ENCODE measurements around the gene ACD. TPM values are rescaled to one million over a fixed set of nuclear protein-coding genes. Genes with fewer than 3 reads are reported as not detected.

The ACD gene
- total RNA-seq, 1 experiment from 2014 or later, result 33.6 TPM

DNA sequence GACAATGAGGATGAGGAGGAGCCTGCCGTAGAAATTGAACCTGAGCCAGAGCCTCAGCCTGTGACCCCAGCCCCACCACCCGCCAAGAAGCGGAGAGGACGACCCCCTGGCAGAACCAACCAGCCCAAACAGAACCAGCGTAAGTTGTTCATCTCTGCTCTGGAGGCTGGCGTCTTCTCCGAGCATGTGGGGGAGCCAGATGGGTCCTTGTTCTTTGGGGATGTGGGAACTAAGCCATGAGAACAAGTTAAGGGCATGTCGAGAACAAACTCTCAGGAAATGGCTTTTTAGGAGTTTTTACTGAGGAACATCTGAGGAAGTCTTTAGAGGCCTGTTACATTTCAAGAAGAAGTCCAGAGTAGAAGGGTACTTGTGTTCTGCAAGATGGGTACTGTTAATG is 23.3 kb downstream of the ACD start:
- DNase-seq (ENCODE audit: unreplicated experiment), result no peak
- intact Hi-C loops (cut with micrococcal nuclease), result no loop called here
- Mint-ChIP-seq H3K36me3 (ENCODE audit: insufficient read depth, unreplicated experiment) (peaks cover 71% of the 10 kb centered on the region), H3K4me3 (ENCODE audit: unreplicated experiment) (no peak overlapping the region), H3K27ac (ENCODE audit: low read depth, unreplicated experiment) (no peak overlapping the region), H3K27me3 (ENCODE audit: insufficient read depth, unreplicated experiment) (no peaks in the 10 kb centered on the region), H3K9me3 (ENCODE audit: unreplicated experiment) (no peaks in the 10 kb centered on the region), H3K4me1 (ENCODE audit: insufficient read depth, unreplicated experiment) (no peaks in the 10 kb centered on the region)
- ChIA-PET CTCF (interaction anchor here (0.6 kb wide), 1 partner anchor 32 kb away, joined by 3 read pairs; no protein-coding TSS in a partner anchor), POLR2A (no interaction called here)
- TF ChIP-seq, protein P1, sequence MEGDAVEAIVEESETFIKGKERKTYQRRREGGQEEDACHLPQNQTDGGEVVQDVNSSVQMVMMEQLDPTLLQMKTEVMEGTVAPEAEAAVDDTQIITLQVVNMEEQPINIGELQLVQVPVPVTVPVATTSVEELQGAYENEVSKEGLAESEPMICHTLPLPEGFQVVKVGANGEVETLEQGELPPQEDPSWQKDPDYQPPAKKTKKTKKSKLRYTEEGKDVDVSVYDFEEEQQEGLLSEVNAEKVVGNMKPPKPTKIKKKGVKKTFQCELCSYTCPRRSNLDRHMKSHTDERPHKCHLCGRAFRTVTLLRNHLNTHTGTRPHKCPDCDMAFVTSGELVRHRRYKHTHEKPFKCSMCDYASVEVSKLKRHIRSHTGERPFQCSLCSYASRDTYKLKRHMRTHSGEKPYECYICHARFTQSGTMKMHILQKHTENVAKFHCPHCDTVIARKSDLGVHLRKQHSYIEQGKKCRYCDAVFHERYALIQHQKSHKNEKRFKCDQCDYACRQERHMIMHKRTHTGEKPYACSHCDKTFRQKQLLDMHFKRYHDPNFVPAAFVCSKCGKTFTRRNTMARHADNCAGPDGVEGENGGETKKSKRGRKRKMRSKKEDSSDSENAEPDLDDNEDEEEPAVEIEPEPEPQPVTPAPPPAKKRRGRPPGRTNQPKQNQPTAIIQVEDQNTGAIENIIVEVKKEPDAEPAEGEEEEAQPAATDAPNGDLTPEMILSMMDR (IDR thresholded peaks at IDR 0.05; ENCODE audit: unreplicated experiment), result no peak
- BruUV-seq (replicated peaks), result no TSS peak

DNA sequence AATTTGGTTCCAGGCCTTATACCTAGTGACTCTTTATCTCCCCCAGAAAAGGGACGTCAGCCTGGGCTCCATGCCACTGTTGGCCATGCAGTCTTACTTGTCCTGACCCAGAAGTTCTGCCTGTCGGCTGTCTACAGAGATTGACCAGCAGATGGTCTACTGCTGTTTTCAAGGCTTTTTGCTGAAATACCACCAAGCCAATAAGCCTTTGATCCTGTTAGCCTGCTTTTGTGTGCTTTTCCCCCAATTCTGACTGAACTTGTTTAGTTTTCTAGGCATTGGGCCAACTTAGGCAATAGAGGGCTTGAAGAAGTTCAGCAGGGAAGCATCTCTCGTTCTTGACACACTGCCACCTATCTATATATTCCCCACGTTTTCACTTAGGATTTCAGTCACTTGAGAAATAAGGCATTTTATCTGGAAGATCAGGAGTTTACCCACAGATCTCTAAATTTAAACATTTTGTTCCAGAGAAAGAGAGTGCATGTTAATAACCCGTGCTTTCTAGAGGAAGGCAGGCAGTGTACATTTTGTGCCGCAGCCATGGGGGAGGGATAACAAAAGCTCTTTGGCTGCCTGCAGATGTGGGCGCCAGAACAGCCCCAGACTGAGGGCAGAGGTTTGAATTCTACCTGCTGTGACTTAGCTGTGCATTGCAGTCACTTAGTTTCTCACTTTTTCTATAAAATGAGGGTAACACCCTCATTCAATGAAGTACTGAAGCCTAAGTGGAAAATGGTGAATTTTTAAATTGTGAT is 27.5 kb downstream of the ACD start:
- Mint-ChIP-seq H3K4me1 (ENCODE audit: insufficient read depth, unreplicated experiment) (no peaks in the 10 kb centered on the region), H3K27ac (ENCODE audit: low read depth, unreplicated experiment) (no peak overlapping the region), H3K27me3 (ENCODE audit: insufficient read depth, unreplicated experiment) (no peaks in the 10 kb centered on the region), H3K4me3 (ENCODE audit: unreplicated experiment) (no peak overlapping the region), H3K36me3 (ENCODE audit: insufficient read depth, unreplicated experiment) (peaks cover 74% of the 10 kb centered on the region), H3K9me3 (ENCODE audit: unreplicated experiment) (no peaks in the 10 kb centered on the region)
- no TSS peak for BruUV-seq (replicated peaks)
- peak; percentile 18 for DNase-seq (ENCODE audit: unreplicated experiment)
- CTCF ChIA-PET, result interaction anchor here (0.6 to 1.2 kb wide), 3 partner anchors 10 to 174 kb away, joined by 4 read pairs; partner anchors contain the start of gene RANBP10
- intact Hi-C loops (cut with micrococcal nuclease), result no loop called here
- POLR2A ChIA-PET, result no interaction called here
- TF ChIP-seq, protein P1 (IDR thresholded peaks at IDR 0.05; ENCODE audit: unreplicated experiment), result no peak

DNA sequence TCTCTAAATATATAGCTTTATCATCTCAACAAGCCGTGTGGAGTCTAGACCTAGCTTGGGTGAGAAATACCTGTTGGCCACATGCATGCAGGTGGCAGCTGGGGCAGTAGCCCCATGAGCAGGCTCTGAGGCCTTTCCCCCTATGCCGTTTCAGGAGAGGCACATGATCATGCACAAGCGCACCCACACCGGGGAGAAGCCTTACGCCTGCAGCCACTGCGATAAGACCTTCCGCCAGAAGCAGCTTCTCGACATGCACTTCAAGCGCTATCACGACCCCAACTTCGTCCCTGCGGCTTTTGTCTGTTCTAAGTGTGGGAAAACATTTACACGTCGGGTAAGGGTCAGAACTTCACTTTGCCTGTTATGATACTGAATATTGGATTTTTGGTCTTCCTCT is 31.8 kb downstream of the ACD start:
- DNase-seq (ENCODE audit: unreplicated experiment), result no peak
- Mint-ChIP-seq H3K9me3 (ENCODE audit: unreplicated experiment) (no peaks in the 10 kb centered on the region), H3K27me3 (ENCODE audit: insufficient read depth, unreplicated experiment) (no peaks in the 10 kb centered on the region), H3K4me1 (ENCODE audit: insufficient read depth, unreplicated experiment) (no peaks in the 10 kb centered on the region), H3K27ac (ENCODE audit: low read depth, unreplicated experiment) (no peak overlapping the region), H3K4me3 (ENCODE audit: unreplicated experiment) (no peak overlapping the region), H3K36me3 (ENCODE audit: insufficient read depth, unreplicated experiment) (peaks cover 71% of the 10 kb centered on the region)
- BruUV-seq (replicated peaks), result no TSS peak
- POLR2A ChIA-PET, result interaction anchor here (0.7 kb wide), 1 partner anchor 77 kb away, joined by 4 read pairs; no protein-coding TSS in a partner anchor
- CTCF ChIA-PET, result interaction anchor here (1.1 to 2.1 kb wide), 2 partner anchors 10 to 81 kb away, joined by 3 to 8 read pairs; no protein-coding TSS in a partner anchor
- TF ChIP-seq, protein P1 (IDR thresholded peaks at IDR 0.05; ENCODE audit: unreplicated experiment), result no peak
- intact Hi-C loops (cut with micrococcal nuclease), result no loop called here

DNA sequence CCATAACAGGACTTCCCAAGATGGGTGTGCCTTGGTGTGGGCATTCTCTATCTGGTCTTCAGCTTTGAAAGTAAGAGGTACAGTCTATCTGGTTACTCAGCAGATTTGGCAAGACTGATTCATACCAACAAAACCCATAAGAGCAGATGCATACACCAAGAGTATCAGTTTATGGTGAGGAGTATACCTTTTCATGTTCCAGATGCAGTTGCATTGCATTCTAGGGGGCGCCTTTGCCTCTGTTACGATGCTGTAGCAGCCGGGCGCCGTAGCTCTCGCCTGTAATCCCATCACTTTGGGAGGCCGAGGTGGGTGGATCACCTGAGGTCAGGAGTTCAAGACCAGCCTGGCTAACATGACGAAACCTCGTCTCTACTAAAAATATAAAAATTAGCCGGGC is 46.3 kb downstream of the ACD start:
- Mint-ChIP-seq H3K4me1 (ENCODE audit: insufficient read depth, unreplicated experiment) (no peaks in the 10 kb centered on the region), H3K27ac (ENCODE audit: low read depth, unreplicated experiment) (no peak overlapping the region), H3K36me3 (ENCODE audit: insufficient read depth, unreplicated experiment) (peaks cover 67% of the 10 kb centered on the region), H3K9me3 (ENCODE audit: unreplicated experiment) (no peaks in the 10 kb centered on the region), H3K27me3 (ENCODE audit: insufficient read depth, unreplicated experiment) (no peaks in the 10 kb centered on the region), H3K4me3 (ENCODE audit: unreplicated experiment) (no peak overlapping the region)
- intact Hi-C loops (cut with micrococcal nuclease), result no loop called here
- TF ChIP-seq, protein P1 (IDR thresholded peaks at IDR 0.05; ENCODE audit: unreplicated experiment), result no peak
- BruUV-seq (replicated peaks), result no TSS peak
- ChIA-PET POLR2A (interaction anchor here (1.0 kb wide), 1 partner anchor 52 kb away, joined by 4 read pairs; the partner anchor contains the start of gene CTCF), CTCF (interaction anchor here (0.8 to 1.0 kb wide), 2 partner anchors 14 to 25 kb away, joined by 3 to 4 read pairs; no protein-coding TSS in a partner anchor)
- DNase-seq (ENCODE audit: unreplicated experiment), result peak; percentile 6
